ENCODE data around the gene GPR157.

DNA sequence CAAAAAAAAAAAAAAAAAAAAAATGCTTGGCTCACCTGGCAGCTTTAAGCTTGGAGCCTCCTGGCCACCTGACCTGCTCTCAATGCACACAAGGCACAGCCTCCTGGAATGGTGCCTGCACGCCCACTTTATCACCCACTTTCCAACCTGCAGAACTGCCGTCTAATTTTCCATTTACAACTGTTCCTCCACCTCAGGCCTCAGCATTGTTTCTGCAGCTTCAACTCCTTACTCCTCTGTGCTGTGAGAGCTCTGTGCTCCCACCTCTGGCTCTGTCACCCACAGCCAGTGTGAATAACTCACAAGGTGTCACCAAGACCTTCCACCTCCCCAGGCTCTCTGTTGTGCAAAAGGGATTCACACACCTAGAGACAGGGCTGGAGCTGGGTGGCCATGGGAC lies 38.7 kb upstream of the GPR157 start:
- TF ChIP-seq, protein P1, sequence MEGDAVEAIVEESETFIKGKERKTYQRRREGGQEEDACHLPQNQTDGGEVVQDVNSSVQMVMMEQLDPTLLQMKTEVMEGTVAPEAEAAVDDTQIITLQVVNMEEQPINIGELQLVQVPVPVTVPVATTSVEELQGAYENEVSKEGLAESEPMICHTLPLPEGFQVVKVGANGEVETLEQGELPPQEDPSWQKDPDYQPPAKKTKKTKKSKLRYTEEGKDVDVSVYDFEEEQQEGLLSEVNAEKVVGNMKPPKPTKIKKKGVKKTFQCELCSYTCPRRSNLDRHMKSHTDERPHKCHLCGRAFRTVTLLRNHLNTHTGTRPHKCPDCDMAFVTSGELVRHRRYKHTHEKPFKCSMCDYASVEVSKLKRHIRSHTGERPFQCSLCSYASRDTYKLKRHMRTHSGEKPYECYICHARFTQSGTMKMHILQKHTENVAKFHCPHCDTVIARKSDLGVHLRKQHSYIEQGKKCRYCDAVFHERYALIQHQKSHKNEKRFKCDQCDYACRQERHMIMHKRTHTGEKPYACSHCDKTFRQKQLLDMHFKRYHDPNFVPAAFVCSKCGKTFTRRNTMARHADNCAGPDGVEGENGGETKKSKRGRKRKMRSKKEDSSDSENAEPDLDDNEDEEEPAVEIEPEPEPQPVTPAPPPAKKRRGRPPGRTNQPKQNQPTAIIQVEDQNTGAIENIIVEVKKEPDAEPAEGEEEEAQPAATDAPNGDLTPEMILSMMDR (IDR thresholded peaks at IDR 0.05), result no peak
- no peak for TF ChIP-seq POLR2AphosphoS5 (IDR thresholded peaks at IDR 0.05)
